ENCODE results near the gene DPYD.

The DPYD gene

DNA sequence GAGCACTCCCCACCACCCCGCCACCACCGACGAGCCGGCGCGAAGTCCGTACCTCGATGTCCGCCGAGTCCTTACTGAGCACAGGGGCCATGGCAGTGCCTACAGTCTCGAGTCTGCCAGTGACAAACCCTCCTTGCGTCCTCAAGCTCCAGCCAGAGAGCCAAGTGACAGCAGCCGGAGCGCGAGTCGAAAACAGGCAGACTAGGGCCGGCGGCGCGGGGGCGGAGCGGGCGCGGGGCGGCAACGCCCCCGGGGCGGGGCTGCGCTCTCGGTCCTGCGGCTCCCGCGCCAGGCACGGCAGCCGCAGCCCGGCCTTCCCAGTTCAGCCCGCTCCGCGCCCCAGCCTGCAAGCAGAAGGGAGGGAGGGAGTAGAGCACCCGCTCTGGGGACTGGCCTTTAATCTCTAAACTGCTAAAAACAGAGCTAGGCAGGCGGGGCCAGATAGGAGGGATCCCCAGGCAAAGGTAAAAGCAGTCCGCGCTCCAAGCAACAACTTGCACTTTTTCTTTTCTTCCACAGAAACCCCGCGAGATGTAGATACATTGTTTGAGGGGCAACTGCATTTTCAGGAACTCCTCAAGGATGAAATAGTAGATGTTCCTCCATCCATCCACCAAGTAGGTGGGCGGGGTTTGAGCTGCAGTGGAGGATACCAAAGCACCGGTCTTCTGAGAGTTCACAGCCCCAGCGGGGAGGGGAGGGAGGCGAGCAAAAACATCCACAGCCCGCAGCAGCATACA is at the start of gene DPYD:
Gene DPYD, minus strand, starts transcription at position 203 of the 740 bp plus-strand sequence. Its CDS starts 112 bp downstream, at position 91.
- H3K27ac ChIP-seq, result peak within 1 kb of the TSS; percentile 78
- TF ChIP-seq, protein P1, sequence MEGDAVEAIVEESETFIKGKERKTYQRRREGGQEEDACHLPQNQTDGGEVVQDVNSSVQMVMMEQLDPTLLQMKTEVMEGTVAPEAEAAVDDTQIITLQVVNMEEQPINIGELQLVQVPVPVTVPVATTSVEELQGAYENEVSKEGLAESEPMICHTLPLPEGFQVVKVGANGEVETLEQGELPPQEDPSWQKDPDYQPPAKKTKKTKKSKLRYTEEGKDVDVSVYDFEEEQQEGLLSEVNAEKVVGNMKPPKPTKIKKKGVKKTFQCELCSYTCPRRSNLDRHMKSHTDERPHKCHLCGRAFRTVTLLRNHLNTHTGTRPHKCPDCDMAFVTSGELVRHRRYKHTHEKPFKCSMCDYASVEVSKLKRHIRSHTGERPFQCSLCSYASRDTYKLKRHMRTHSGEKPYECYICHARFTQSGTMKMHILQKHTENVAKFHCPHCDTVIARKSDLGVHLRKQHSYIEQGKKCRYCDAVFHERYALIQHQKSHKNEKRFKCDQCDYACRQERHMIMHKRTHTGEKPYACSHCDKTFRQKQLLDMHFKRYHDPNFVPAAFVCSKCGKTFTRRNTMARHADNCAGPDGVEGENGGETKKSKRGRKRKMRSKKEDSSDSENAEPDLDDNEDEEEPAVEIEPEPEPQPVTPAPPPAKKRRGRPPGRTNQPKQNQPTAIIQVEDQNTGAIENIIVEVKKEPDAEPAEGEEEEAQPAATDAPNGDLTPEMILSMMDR (conservative IDR thresholded peaks at IDR 0.05), result no peak

DNA sequence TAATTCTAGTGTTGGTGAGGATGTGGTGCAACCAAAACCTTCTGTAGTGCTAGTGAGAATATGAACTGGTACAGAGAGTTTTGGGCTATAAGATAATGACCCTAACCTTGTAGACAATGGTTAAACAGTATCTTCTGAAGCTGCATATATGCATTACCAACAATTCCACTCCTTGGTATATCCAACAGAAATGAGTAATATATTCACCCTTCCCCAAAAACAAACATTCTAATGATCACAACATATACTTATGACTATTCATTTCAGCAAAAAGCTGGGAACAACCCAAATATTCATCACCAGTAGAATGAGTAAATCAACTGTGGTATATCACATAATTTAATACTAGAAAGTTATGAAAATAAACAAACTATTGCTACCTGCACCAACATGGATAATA is 39.6 kb upstream of the DPYD start:
- H3K27ac ChIP-seq, result no peak overlapping the region
- TF ChIP-seq, protein P1 (conservative IDR thresholded peaks at IDR 0.05), result no peak

DNA sequence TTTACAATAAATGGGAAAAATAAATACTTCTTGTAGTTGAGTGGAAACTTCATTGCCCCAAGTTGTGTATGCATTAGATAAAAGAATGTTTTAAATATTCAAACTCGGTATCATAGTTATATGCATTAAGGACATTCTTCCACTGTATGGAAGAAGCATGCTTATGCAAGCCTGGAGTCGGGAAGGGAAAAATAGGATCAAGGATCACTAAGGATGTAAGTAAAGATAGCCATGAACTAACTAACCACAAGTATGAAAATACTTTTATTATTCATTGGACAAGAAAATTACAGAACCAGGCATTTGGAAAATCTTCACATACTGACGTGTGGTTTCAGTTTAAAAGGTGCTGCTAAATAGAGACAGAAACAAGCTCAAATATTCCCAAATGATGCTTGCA is 26.9 kb upstream of the DPYD start:
- no peak overlapping the region for H3K27ac ChIP-seq
- TF ChIP-seq, protein P1 (conservative IDR thresholded peaks at IDR 0.05), result no peak

DNA sequence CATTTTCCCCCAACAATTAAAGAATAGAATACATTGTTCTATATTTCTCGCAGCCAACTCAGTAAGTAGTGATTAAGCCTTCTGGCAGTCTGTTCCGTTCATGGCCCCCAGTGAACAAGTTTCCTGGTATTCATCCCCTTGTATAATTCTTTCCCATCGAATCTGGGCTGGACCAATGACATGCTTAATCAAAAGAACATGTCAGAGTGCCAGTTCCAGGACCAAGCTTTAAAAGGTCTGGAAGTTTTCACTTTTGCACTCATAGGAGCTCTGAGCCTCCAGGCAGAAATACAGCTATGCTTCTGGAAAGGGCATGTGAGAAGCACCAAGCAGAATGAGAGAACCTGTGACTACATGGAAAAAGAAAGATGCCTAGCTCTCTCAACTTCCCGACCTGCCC is 22.5 kb upstream of the DPYD start:
- H3K27ac ChIP-seq, result no peak overlapping the region
- TF ChIP-seq, protein P1 (conservative IDR thresholded peaks at IDR 0.05), result no peak

DNA sequence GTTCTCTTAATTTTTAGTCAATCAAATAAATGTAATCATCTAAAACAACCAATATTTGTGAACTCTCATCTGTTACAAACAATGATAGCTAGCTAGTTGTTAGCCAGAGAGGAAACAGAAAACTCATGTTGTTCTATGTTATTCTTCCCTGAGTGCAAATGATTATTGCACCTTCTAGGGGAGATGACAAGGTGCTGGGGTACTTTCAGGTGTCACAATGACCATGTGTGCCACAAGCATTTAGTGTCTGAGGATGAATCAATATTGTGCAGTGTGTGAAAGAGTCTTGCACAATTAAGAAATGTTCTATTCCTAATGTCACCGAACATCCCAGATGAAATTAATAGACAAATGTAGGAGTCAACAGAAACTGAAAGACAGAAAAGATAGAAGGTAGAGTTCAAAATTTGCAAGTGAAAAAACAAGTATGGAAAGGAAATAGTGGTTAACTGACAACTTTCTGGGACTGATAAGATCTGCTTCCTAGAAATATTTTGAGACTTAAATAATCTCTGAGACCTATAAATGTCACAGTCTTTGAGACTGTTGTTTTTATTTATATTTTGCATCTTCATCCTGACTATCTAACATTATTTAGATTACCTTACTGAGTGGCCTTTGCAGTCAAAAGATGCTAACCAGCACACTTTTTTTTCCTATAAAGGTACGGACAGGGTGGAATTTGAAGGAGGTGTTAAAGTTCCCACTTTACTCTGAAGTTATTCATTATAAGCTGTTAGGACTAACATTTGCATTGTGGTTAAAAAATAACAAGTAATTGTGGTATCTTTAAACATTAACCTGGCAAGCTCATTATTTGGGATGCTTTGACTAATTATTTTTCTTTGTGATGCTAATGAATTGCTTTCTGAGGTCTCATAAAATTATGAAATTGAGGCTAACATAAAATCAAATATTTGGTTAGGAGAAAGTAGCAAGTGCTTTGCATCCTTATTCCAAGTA is 21.6 kb upstream of the DPYD start:
- no peak overlapping the region for H3K27ac ChIP-seq
- TF ChIP-seq, protein P1 (conservative IDR thresholded peaks at IDR 0.05), result no peak

DNA sequence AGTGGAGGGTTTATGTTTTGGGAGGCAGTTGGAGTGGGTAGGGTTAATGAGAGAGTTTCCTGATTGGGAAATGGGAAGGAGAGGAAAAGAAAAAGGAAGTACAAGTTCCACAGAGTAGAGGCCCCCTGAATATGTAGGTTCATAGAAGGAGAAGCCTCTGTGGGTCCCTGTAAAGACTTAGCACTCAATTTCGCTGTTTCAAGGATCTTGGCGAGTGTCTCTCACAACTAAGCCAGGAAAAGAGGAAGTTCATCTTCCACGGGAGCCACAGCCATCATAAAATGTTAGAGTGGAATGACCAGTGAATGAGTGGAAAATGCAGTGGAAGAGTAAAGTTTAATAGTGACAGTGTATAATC is 17.4 kb upstream of the DPYD start:
- H3K27ac ChIP-seq, result no peak overlapping the region
- TF ChIP-seq, protein P1 (conservative IDR thresholded peaks at IDR 0.05), result no peak

DNA sequence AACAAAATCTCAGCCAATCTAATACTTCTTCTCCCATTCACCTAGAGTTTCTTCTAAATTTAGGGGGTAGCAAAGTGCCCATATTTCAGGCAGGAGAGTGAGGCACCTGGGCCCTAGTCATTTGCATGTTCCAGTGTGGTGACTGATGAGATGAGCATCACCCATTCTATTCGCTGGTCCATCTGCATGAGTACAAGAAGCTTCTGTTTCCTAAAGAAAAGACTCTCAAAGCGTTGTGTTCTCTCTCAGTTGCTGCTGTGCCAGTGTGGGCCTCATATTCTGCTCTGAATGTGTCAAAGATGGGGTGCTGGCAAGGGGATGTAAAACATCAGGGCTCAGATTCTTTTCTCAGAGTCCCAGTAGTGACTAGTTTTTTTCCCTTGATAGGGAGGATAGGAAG is 16.1 kb upstream of the DPYD start:
- H3K27ac ChIP-seq, result no peak overlapping the region
- TF ChIP-seq, protein P1 (conservative IDR thresholded peaks at IDR 0.05), result no peak

Measured in VCaP (cell line).